ENCODE data around the gene FMNL2.

The FMNL2 gene

DNA sequence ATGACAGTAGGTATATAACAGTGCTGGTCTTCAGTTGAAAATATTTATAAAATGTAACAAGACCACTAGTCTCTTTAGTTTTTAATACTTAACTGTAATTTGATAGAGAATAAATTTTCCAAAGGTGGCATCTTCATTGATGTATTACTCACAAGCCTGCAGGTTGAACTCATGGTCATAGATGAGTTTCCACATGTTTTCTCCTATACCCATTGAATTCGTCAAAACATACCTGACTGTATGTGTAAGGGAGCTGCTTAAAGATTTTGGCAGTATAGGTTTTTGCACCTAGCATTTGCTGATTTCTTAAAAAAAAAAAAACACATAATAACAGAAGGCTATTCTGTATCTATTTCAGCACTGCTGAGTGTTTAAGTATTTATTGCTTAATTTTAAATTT lies 112.9 kb downstream of the FMNL2 start:
- H3K79me2 ChIP-seq (ENCODE audit: low read length) = no peaks in the 10 kb centered on the region
- no peak for DNase-seq
- no peak overlapping the region for H3K4me3 ChIP-seq (ENCODE audit: low read length)
- H2AFZ ChIP-seq (ENCODE audit: low read length) = no peak overlapping the region
- TF ChIP-seq EZH2 (optimal IDR thresholded peaks at IDR 0.05; ENCODE audit: low read depth, low read length) = no peak
- TF ChIP-seq, protein P1, sequence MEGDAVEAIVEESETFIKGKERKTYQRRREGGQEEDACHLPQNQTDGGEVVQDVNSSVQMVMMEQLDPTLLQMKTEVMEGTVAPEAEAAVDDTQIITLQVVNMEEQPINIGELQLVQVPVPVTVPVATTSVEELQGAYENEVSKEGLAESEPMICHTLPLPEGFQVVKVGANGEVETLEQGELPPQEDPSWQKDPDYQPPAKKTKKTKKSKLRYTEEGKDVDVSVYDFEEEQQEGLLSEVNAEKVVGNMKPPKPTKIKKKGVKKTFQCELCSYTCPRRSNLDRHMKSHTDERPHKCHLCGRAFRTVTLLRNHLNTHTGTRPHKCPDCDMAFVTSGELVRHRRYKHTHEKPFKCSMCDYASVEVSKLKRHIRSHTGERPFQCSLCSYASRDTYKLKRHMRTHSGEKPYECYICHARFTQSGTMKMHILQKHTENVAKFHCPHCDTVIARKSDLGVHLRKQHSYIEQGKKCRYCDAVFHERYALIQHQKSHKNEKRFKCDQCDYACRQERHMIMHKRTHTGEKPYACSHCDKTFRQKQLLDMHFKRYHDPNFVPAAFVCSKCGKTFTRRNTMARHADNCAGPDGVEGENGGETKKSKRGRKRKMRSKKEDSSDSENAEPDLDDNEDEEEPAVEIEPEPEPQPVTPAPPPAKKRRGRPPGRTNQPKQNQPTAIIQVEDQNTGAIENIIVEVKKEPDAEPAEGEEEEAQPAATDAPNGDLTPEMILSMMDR (IDR thresholded peaks at IDR 0.05; ENCODE audit: low read length) = no peak
- TF ChIP-seq EZH2phosphoT487 (IDR thresholded peaks at IDR 0.05; ENCODE audit: low read length) = no peak
- no peaks in the 10 kb centered on the region for H3K27me3 ChIP-seq (replicated peaks; ENCODE audit: insufficient read depth, low read length)
- no peaks in the 10 kb centered on the region for H4K20me1 ChIP-seq (ENCODE audit: insufficient read depth, low read length)
- no peak overlapping the region for H3K9ac ChIP-seq (ENCODE audit: low read length)
- no peaks in the 10 kb centered on the region for H3K9me2 ChIP-seq (replicated peaks; ENCODE audit: insufficient read depth, low read length)
- no peaks in the 10 kb centered on the region for H3K9me3 ChIP-seq (replicated peaks; ENCODE audit: insufficient read depth, low read length)
- H3F3A ChIP-seq (ENCODE audit: insufficient read depth, low read length) = no peaks in the 10 kb centered on the region
- no peak overlapping the region for H3K27ac ChIP-seq (ENCODE audit: low read length)
- no peak overlapping the region for H3K4me2 ChIP-seq (ENCODE audit: low read depth, low read length)
- H3K36me3 ChIP-seq (replicated peaks; ENCODE audit: insufficient read depth, low read length) = no peaks in the 10 kb centered on the region
- H3K4me1 ChIP-seq (ENCODE audit: low read length) = no peaks in the 10 kb centered on the region

GRCh38 chr2:152448606-152449005 lies 113.6 kb downstream of the FMNL2 start:
- no peaks in the 10 kb centered on the region for H3K27me3 ChIP-seq (replicated peaks; ENCODE audit: insufficient read depth, low read length)
- H3F3A ChIP-seq (ENCODE audit: insufficient read depth, low read length) = no peaks in the 10 kb centered on the region
- H3K9ac ChIP-seq (ENCODE audit: low read length) = no peak overlapping the region
- no peaks in the 10 kb centered on the region for H3K9me2 ChIP-seq (replicated peaks; ENCODE audit: insufficient read depth, low read length)
- no peak overlapping the region for H3K27ac ChIP-seq (ENCODE audit: low read length)
- no peaks in the 10 kb centered on the region for H3K9me3 ChIP-seq (replicated peaks; ENCODE audit: insufficient read depth, low read length)
- no peak overlapping the region for H3K4me3 ChIP-seq (ENCODE audit: low read length)
- H4K20me1 ChIP-seq (ENCODE audit: insufficient read depth, low read length) = no peaks in the 10 kb centered on the region
- H3K4me2 ChIP-seq (ENCODE audit: low read depth, low read length) = no peak overlapping the region
- H3K36me3 ChIP-seq (replicated peaks; ENCODE audit: insufficient read depth, low read length) = no peaks in the 10 kb centered on the region
- no peaks in the 10 kb centered on the region for H3K4me1 ChIP-seq (ENCODE audit: low read length)
- DNase-seq = no peak
- no peak overlapping the region for H2AFZ ChIP-seq (ENCODE audit: low read length)
- no peaks in the 10 kb centered on the region for H3K79me2 ChIP-seq (ENCODE audit: low read length)
- TF ChIP-seq EZH2 (optimal IDR thresholded peaks at IDR 0.05; ENCODE audit: low read depth, low read length) = no peak

DNA sequence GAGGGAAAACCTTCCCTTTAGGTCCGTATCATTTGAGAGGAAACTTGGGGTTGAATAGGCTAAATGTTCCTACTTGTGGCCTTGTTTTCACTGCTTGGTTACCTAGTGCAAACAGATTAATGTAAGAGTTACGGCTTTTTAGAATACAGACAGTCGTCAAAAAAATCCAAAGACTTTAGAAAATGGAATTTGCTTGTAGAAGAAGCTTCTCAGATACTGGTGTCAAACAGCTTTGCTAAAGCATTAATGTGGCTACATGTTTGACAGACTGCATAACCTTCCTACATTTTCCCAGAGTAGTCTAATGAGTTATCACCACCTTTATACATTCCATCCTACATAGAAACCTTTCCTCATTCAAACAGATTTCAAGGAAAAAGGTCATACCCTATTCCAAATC lies 114.6 kb downstream of the FMNL2 start:
- Histone ChIP-seq H3K4me3 (ENCODE audit: low read length) (no peak overlapping the region), H3F3A (ENCODE audit: insufficient read depth, low read length) (no peaks in the 10 kb centered on the region), H3K27me3 (replicated peaks; ENCODE audit: insufficient read depth, low read length) (no peaks in the 10 kb centered on the region), H3K4me2 (ENCODE audit: low read depth, low read length) (no peak overlapping the region), H3K79me2 (ENCODE audit: low read length) (no peaks in the 10 kb centered on the region), H3K9me3 (replicated peaks; ENCODE audit: insufficient read depth, low read length) (no peaks in the 10 kb centered on the region), H4K20me1 (ENCODE audit: insufficient read depth, low read length) (no peaks in the 10 kb centered on the region), H3K9ac (ENCODE audit: low read length) (no peak overlapping the region), H3K36me3 (replicated peaks; ENCODE audit: insufficient read depth, low read length) (no peaks in the 10 kb centered on the region), H2AFZ (ENCODE audit: low read length) (no peak overlapping the region), H3K9me2 (replicated peaks; ENCODE audit: insufficient read depth, low read length) (no peaks in the 10 kb centered on the region), H3K4me1 (ENCODE audit: low read length) (no peaks in the 10 kb centered on the region), H3K27ac (ENCODE audit: low read length) (no peak overlapping the region)
- TF ChIP-seq, protein P1 (IDR thresholded peaks at IDR 0.05; ENCODE audit: low read length) = no peak
- no peak for DNase-seq

DNA sequence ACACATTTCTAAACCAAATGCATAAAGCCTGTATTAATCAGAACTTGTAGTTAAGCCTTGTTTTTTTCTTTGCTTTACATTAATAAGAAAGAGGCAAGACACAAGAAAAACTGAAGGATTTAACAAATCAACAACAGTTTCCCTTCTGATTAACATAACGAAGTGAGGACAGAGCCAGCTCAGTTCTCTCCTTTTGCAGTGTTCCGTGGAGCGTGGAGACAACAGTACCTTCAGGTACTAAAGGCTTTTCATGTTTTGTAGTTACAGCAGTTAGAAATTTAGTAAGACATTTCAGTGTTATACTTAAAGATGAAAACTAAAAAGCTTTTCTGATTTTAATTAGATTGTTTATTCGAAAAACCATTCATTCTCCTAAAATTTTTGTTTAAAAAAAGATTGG lies 115.2 kb downstream of the FMNL2 start:
- no peak for TF ChIP-seq EZH2phosphoT487 (IDR thresholded peaks at IDR 0.05; ENCODE audit: low read length)
- TF ChIP-seq EZH2 (optimal IDR thresholded peaks at IDR 0.05; ENCODE audit: low read depth, low read length) = no peak
- TF ChIP-seq, protein P1 (IDR thresholded peaks at IDR 0.05; ENCODE audit: low read length) = no peak
- H4K20me1 ChIP-seq (ENCODE audit: insufficient read depth, low read length) = no peaks in the 10 kb centered on the region

More for the DNA sequence above, 115.2 kb downstream of the FMNL2 start:
- Histone ChIP-seq H3F3A (ENCODE audit: insufficient read depth, low read length) (no peaks in the 10 kb centered on the region), H3K9ac (ENCODE audit: low read length) (no peak overlapping the region), H3K27ac (ENCODE audit: low read length) (no peak overlapping the region), H2AFZ (ENCODE audit: low read length) (no peak overlapping the region), H3K27me3 (replicated peaks; ENCODE audit: insufficient read depth, low read length) (no peaks in the 10 kb centered on the region), H3K4me2 (ENCODE audit: low read depth, low read length) (no peak overlapping the region), H3K79me2 (ENCODE audit: low read length) (no peaks in the 10 kb centered on the region), H3K4me1 (ENCODE audit: low read length) (no peaks in the 10 kb centered on the region), H3K9me2 (replicated peaks; ENCODE audit: insufficient read depth, low read length) (no peaks in the 10 kb centered on the region), H3K36me3 (replicated peaks; ENCODE audit: insufficient read depth, low read length) (no peaks in the 10 kb centered on the region), H3K9me3 (replicated peaks; ENCODE audit: insufficient read depth, low read length) (no peaks in the 10 kb centered on the region), H3K4me3 (ENCODE audit: low read length) (no peak overlapping the region)
- DNase-seq = no peak

Measured in MM.1S (cell line).